KMS-11 (cell line): ENCODE data around the gene CTNNA2.
"Not testable (repeated sequence)": the region's sequence is repeated elsewhere in the genome, so short reads cannot be mapped to it uniquely, and the experiment has no call there.

Experiments
- H2AFZ ChIP-seq: fragments of 200-600 bp; sonication (generic); 2 replicates; pipeline ENCODE4 v1.6.1; 2016; ENCODE audit warnings: antibody characterized with exemption, mixed run types, low read depth
- H3K27ac ChIP-seq: fragments of 200-600 bp; sonication (generic); 2 replicates; pipeline ENCODE4 v1.6.1; 2016; ENCODE audit warnings: mild to moderate bottlenecking, mixed run types
- H3K27me3 ChIP-seq: fragments of 200-600 bp; sonication (generic); 2 replicates; pipeline ENCODE4 v1.6.1; 2017; ENCODE audit warnings: mild to moderate bottlenecking, low read depth, mixed run types, moderate library complexity; ENCODE audit not compliant: insufficient read depth
- H3K36me3 ChIP-seq: fragments of 200-600 bp; sonication (generic); 2 replicates; pipeline ENCODE4 v1.6.1; 2017; ENCODE audit warnings: mild to moderate bottlenecking, mixed run types; ENCODE audit not compliant: insufficient read depth
- H3K4me1 ChIP-seq: fragments of 200-600 bp; sonication (generic); 2 replicates; pipeline ENCODE4 v1.6.1; 2016; ENCODE audit warnings: mild to moderate bottlenecking, low read depth, mixed run types; ENCODE audit not compliant: poor library complexity, severe bottlenecking
- H3K4me2 ChIP-seq: fragments of 200-600 bp; sonication (generic); 2 replicates; pipeline ENCODE4 v1.7.0; 2016; ENCODE audit warnings: mild to moderate bottlenecking, mixed run types
- H3K4me3 ChIP-seq: fragments of 200-600 bp; sonication (generic); IDR thresholded peaks from 2 replicates; pipeline ENCODE4 v1.6.1; 2017; ENCODE audit warnings: low read depth, low read length, mixed read lengths; ENCODE audit not compliant: insufficient read depth
- H3K79me2 ChIP-seq: fragments of 200-600 bp; sonication (generic); 2 replicates; pipeline ENCODE4 v1.6.1; 2016; ENCODE audit warnings: low read depth, mixed run types; ENCODE audit not compliant: insufficient read depth
- H3K9ac ChIP-seq: fragments of 200-600 bp; sonication (generic); 2 replicates; pipeline ENCODE4 v1.6.1; 2016; ENCODE audit warnings: mild to moderate bottlenecking, mixed run types
- H4K20me1 ChIP-seq: fragments of 200-600 bp; sonication (generic); 2 replicates; pipeline ENCODE4 v1.6.1; 2016; ENCODE audit warnings: mild to moderate bottlenecking, mixed run types; ENCODE audit not compliant: insufficient read depth
- CTCF ChIP-seq: fragments of 200-600 bp; sonication (generic); conservative IDR thresholded peaks from 2 replicates; pipeline ENCODE4 v1.6.1; 2017; ENCODE audit warnings: low read depth, mild to moderate bottlenecking, antibody characterized with exemption, low read length, moderate library complexity, mixed read lengths

The CTNNA2 gene

DNA sequence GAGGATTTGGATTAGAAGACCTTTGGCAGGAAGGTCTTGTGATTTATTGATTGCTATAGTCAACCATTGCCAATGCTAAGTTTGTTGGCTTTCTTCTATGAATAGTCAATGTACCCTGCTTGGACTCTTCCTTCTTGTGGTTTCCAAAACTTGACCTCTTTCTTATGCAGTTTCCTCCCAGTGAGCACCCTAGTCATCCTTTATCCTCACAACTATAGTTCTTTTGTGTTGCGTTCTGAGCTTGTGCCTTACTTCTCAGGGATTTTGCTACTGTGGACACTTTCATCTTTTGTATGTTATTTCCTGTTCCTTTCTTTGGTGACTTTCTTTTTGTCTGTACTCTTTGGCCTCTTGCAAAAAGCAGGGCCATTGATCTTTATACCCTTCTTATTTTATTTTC is 623.5 kb downstream of the CTNNA2 start:
- Histone ChIP-seq H4K20me1 (no peaks in the 10 kb centered on the region), H3K4me2 (no peak overlapping the region), H3K9ac (no peak overlapping the region), H3K27ac (no peak overlapping the region), H3K4me1 (no peaks in the 10 kb centered on the region), H3K27me3 (no peaks in the 10 kb centered on the region), H3K79me2 (no peaks in the 10 kb centered on the region), H3K4me3 (no peak overlapping the region), H2AFZ (no peak overlapping the region), H3K36me3 (no peaks in the 10 kb centered on the region)
- TF ChIP-seq CTCF, result no peak

DNA sequence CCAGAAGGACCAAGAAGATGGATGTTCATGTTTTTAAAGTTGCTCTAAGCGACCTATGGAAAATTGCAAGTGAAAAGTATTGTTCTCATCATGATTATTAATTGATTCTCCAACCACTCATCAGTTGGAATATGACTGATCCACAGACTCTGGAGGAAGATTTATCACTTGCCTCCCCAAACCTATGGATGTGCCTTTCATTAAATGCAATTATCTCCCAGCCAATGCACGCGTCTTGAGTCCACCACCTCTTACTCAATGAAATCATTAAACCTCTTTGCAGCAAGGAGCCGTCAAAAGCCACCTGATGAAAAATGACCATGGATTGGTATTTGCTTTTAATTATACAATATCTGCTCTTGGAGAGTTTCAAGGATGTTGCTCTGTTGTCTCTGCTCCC is 626.1 kb downstream of the CTNNA2 start:
- TF ChIP-seq CTCF, result no peak
- no peaks in the 10 kb centered on the region for H3K36me3 ChIP-seq
- no peak overlapping the region for H3K4me3 ChIP-seq
- H3K4me1 ChIP-seq, result no peaks in the 10 kb centered on the region
- no peak overlapping the region for H2AFZ ChIP-seq
- H3K4me2 ChIP-seq, result no peak overlapping the region
- no peak overlapping the region for H3K27ac ChIP-seq
- H3K79me2 ChIP-seq, result no peaks in the 10 kb centered on the region
- H4K20me1 ChIP-seq, result no peaks in the 10 kb centered on the region
- no peak overlapping the region for H3K9ac ChIP-seq
- H3K27me3 ChIP-seq, result no peaks in the 10 kb centered on the region

DNA sequence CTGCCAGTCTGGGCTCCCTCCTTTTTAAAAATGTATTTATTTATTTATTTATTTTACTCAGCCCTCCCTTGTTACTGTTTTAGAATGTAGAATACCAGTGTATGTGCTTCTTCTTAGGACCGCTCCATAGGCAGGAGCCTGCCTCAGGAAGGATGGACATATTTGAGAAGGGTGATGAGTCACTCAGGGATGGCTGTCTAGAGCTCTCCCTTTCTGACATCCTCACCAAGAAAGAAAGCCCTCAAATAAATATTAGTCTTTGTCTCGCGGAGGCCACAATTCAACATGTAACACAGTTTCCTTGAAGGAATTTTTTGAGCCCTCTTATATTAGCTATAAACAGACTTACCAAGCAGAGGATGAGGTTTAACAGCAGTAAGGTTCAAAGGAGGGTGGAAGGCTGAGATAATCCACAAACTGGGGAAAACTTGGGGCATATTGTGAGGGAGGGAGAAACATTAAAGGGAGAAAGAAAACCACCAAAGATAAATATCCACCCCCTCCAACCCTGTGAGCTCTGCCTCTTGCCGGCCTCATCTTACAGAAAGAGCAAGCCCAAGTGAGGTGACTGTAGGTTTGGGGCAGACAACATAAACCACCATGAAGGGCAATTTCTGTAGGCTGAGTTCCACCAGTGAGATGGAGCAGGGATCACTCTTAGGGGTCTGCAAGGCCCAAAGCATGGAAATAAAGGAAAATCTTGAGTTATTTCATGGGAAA is 628.3 kb downstream of the CTNNA2 start:
- H3K27me3 ChIP-seq, result no peaks in the 10 kb centered on the region
- TF ChIP-seq CTCF, result no peak
- H4K20me1 ChIP-seq, result no peaks in the 10 kb centered on the region

DNA sequence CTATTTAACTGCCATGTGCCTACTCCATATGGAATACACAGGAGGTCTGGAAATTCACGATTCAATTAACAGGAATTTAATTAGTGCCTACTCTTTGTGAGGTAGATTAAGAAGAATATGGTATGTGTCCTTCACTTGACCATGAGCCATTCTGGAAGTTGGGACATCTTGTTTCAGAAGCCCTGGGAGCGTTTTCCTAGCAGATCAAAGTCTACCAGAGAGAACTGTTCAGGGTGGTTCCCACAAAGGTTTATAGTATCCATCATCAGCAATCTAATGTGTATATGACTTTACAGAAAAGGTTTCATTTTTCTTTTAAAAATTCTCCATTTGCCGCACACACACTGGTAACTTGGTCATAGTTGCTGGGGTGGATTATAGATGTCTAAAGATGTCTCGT is 632.6 kb downstream of the CTNNA2 start:
- no peak for TF ChIP-seq CTCF
- no peak overlapping the region for H3K4me2 ChIP-seq

More for the DNA sequence above, 628.3 kb downstream of the CTNNA2 start:
- Histone ChIP-seq H3K36me3 (no peaks in the 10 kb centered on the region), H3K79me2 (no peaks in the 10 kb centered on the region), H3K4me3 (no peak overlapping the region), H3K4me2 (no peak overlapping the region), H3K9ac (no peak overlapping the region), H2AFZ (no peak overlapping the region), H3K4me1 (no peaks in the 10 kb centered on the region), H3K27ac (no peak overlapping the region)

DNA sequence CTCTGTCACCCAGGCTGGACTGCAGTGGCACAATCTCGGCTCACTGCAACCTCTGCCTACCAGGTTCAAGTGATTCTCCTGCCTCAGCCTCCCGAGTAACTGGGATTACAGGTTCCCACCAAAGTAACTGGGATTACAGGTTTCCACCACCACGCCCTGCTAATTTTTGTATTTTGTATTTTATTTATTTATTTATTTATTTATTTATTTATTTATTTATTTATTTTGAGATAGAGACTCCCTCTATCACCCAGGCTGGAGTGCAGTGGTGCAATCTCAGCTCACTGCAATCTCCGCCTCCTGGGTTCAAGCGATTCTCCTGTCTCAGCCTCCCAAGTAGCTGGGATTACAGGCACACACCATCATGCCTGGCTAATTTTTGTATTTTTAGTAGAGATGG is 633.9 kb downstream of the CTNNA2 start:
- H2AFZ ChIP-seq, H3K79me2 ChIP-seq, H3K4me3 ChIP-seq, H3K27me3 ChIP-seq, H3K4me1 ChIP-seq, H4K20me1 ChIP-seq, H3K27ac ChIP-seq, H3K36me3 ChIP-seq, H3K9ac ChIP-seq, H3K4me2 ChIP-seq: not testable (repeated sequence)

More for the DNA sequence above, 632.6 kb downstream of the CTNNA2 start:
- Histone ChIP-seq H3K36me3 (no peaks in the 10 kb centered on the region), H3K9ac (no peak overlapping the region), H3K4me1 (peaks cover 8% of the 10 kb centered on the region), H3K27ac (no peak overlapping the region), H3K4me3 (no peak overlapping the region), H2AFZ (no peak overlapping the region), H3K79me2 (no peaks in the 10 kb centered on the region), H4K20me1 (no peaks in the 10 kb centered on the region), H3K27me3 (no peaks in the 10 kb centered on the region)
